Endothelial cell of umbilical vein (primary cell): ENCODE measurements around the gene ZNF687. TPM values are rescaled to one million over a fixed set of nuclear protein-coding genes. Genes with fewer than 3 reads are reported as not detected.

Experiments used
- BruUV-seq: library from RNA; stranded (reverse); fragments of 400-500 nt; replicated peaks from 2 replicates; lab custom pipeline; 2021; lab: Mats Ljungman, UMichigan
- CTCF ChIA-PET: fragments of 300-600, 350-600 bp; sonication (Branson Sonifier 250); formaldehyde crosslinking; loops from one replicate; lab custom pipeline; 2021; ENCODE audit warnings: antibody characterized with exemption, inconsistent platforms; lab: Charles Lee
- POLR2A ChIA-PET: fragments of 300-600, 350-600 bp; sonication (Branson Sonifier 250); formaldehyde crosslinking; loops from one replicate; lab custom pipeline; 2021; ENCODE audit warnings: antibody characterized with exemption, inconsistent platforms; lab: Charles Lee
- DNase-seq: peaks from one replicate; pipeline ENCODE4 v3.0.0-alpha.2; 2011; ENCODE audit warnings: low read depth, low spot score
- FAIRE-seq: peaks from 2 replicates; lab custom pipeline; 2011; peaks lifted over from hg19 to GRCh38; lab: Jason Lieb, UNC
- H2AFZ ChIP-seq: 2 replicates; pipeline ENCODE4 v1.6.0; 2012; ENCODE audit warnings: low read depth, low read length, control low read depth, inconsistent platforms
- H3K27ac ChIP-seq: 2 replicates; pipeline ENCODE4 v1.5.1; 2011; ENCODE audit warnings: low read depth, mild to moderate bottlenecking, control low read depth, low read length, moderate library complexity; ENCODE audit not compliant: insufficient read depth
- H3K27me3 ChIP-seq, 2 experiments: 2 replicates each; pipeline versions ENCODE4 v1.6.0 to v1.6.1; 2011; ENCODE audit warnings: low read length in 2 of 2, mixed read lengths in 1 of 2; ENCODE audit not compliant: control insufficient read depth in 2 of 2, insufficient read depth in 2 of 2
- H3K36me3 ChIP-seq, 2 experiments: 2 replicates in 1 of 2; 3 replicates in 1 of 2; pipeline ENCODE4 v1.5.1; 2011; ENCODE audit warnings: low read length in 2 of 2, mild to moderate bottlenecking in 1 of 2, moderate library complexity in 1 of 2; ENCODE audit not compliant: control insufficient read depth in 2 of 2, insufficient read depth in 2 of 2; ENCODE audit errors: extremely low read depth in 1 of 2
- H3K4me1 ChIP-seq: 3 replicates; pipeline ENCODE4 v1.5.1; 2011; ENCODE audit warnings: mild to moderate bottlenecking, low read length; ENCODE audit not compliant: control insufficient read depth, insufficient read depth; ENCODE audit errors: extremely low read depth
- H3K4me2 ChIP-seq: 2 replicates; pipeline ENCODE4 v1.6.1; 2011; ENCODE audit warnings: low read length, control low read depth, mixed read lengths; ENCODE audit not compliant: insufficient read depth
- H3K4me3 ChIP-seq, 3 experiments: fragments of 200-600 bp in 1 of 3; sonication (generic), shearing (Covaris generic) in 1 of 3; replicated peaks in 1 of 3; 2 replicates each; pipeline ENCODE4 v1.5.1; 2011 to 2016; ENCODE audit warnings: control low read depth in 3 of 3, low read length in 3 of 3, mild to moderate bottlenecking in 2 of 3, inconsistent platforms in 1 of 3, low read depth in 1 of 3, moderate library complexity in 1 of 3; ENCODE audit not compliant: insufficient read depth in 1 of 3
- H3K79me2 ChIP-seq: 2 replicates; pipeline ENCODE4 v1.6.0; 2012; ENCODE audit warnings: low read length, inconsistent platforms; ENCODE audit not compliant: control insufficient read depth, insufficient read depth
- H3K9ac ChIP-seq: replicated peaks from 2 replicates; pipeline ENCODE3; 2011; ENCODE audit warnings: low read length, control low read depth; ENCODE audit not compliant: insufficient read depth; ENCODE audit errors: extremely low read depth
- H3K9me1 ChIP-seq: replicated peaks from 3 replicates; pipeline ENCODE4 v1.6.0; 2011; ENCODE audit warnings: mild to moderate bottlenecking, low read length; ENCODE audit not compliant: control insufficient read depth, insufficient read depth; ENCODE audit errors: extremely low read depth
- H3K9me3 ChIP-seq: replicated peaks from 2 replicates; pipeline ENCODE4 v1.5.1; 2012; ENCODE audit warnings: low read length, inconsistent platforms; ENCODE audit not compliant: control insufficient read depth, insufficient read depth
- H4K20me1 ChIP-seq: replicated peaks from 2 replicates; pipeline ENCODE3; 2011; ENCODE audit warnings: mild to moderate bottlenecking, low read length; ENCODE audit not compliant: control insufficient read depth, insufficient read depth; ENCODE audit errors: extremely low read depth
- EZH2 ChIP-seq: IDR thresholded peaks from 2 replicates; pipeline ENCODE4 v1.6.1; 2012; ENCODE audit warnings: borderline replicate concordance, low read depth, mild to moderate bottlenecking, moderate library complexity, low read length, inconsistent platforms; ENCODE audit not compliant: severe bottlenecking
- FOS ChIP-seq: IDR thresholded peaks from 2 replicates; pipeline ENCODE4 v1.6.1; 2011; ENCODE audit warnings: mild to moderate bottlenecking, low read length, moderate library complexity, borderline replicate concordance; ENCODE audit not compliant: insufficient read depth
- GATA2 ChIP-seq: IDR thresholded peaks from 2 replicates; pipeline ENCODE4 v1.7.0; 2011; ENCODE audit warnings: low read depth, mild to moderate bottlenecking, moderate library complexity, mixed read lengths, low read length; ENCODE audit not compliant: insufficient read length, insufficient read depth
- JUN ChIP-seq: IDR thresholded peaks from 2 replicates; pipeline ENCODE4 v1.6.1; 2011; ENCODE audit warnings: borderline replicate concordance, low read depth; ENCODE audit not compliant: insufficient read length, insufficient read depth
- MYC ChIP-seq: IDR thresholded peaks from one replicate; pipeline ENCODE4 v1.6.1; 2011; ENCODE audit warnings: mild to moderate bottlenecking, low read depth, low read length
- POLR2A ChIP-seq: IDR thresholded peaks from 2 replicates; pipeline ENCODE4 v1.6.1; 2012; ENCODE audit warnings: low read depth, mild to moderate bottlenecking, control low read depth, low read length
- POLR2AphosphoS5 ChIP-seq: IDR thresholded peaks from 2 replicates; pipeline ENCODE4 v1.6.1; 2012; ENCODE audit warnings: low read depth, mild to moderate bottlenecking, control low read depth, low read length, moderate library complexity; ENCODE audit not compliant: insufficient read depth
- dilution Hi-C: fragments of 300-500 bp; cut with MboI; formaldehyde crosslinking; loops from one replicate; pipeline ENCODE4 v1.15.0; 2019; ENCODE audit warnings: low sequenced_read_pairs; ENCODE audit not compliant: extremely low pct_ligation_motif_present
- intact Hi-C: fragments of 100-400 bp; cut with micrococcal nuclease; formaldehyde crosslinking; loops from one replicate; pipeline ENCODE4 v1.10.0; 2022
- polyA plus RNA-seq, 4 experiments: library from polyadenylated mRNA; depleted of rRNA in 3 of 4; stranded (reverse) in 3 of 4; unstranded in 1 of 4; fragments of >200 nt; gene quantifications; 2 replicates each; pipeline versions ENCODE4 v1.2.1 to v1.2.3, GENCODE V29; 2011 to 2012; ENCODE audit warnings: missing spikeins in 1 of 4
- total RNA-seq: library from RNA; stranded (reverse); gene quantifications from 2 replicates; pipeline ENCODE4 v1.2.3, GENCODE V29; 2021
- TF ChIP-seq, protein P1 (sequence below): IDR thresholded peaks from 2 replicates; pipeline ENCODE4 v1.6.1; 2011; ENCODE audit not compliant: insufficient read depth, insufficient read length
- TF ChIP-seq, protein P2 (sequence below), 2 donors: IDR thresholded peaks; 1 replicate in 1 of 2; 2 replicates in 1 of 2; pipeline ENCODE4 v1.5.1; 2011; ENCODE audit warnings: low read length in 2 of 2, mild to moderate bottlenecking in 2 of 2, moderate library complexity in 2 of 2, control low read depth in 1 of 2, inconsistent platforms in 1 of 2, low read depth in 1 of 2; ENCODE audit not compliant: insufficient read depth in 1 of 2; ENCODE audit errors: extremely low read depth in 1 of 2

ZNF687 gene
- total and polyA plus RNA-seq, 2 donors (not counting 3 experiments of a cell fraction or from before 2014, with no cell fraction given): 17.9 to 20.1 TPM

DNA sequence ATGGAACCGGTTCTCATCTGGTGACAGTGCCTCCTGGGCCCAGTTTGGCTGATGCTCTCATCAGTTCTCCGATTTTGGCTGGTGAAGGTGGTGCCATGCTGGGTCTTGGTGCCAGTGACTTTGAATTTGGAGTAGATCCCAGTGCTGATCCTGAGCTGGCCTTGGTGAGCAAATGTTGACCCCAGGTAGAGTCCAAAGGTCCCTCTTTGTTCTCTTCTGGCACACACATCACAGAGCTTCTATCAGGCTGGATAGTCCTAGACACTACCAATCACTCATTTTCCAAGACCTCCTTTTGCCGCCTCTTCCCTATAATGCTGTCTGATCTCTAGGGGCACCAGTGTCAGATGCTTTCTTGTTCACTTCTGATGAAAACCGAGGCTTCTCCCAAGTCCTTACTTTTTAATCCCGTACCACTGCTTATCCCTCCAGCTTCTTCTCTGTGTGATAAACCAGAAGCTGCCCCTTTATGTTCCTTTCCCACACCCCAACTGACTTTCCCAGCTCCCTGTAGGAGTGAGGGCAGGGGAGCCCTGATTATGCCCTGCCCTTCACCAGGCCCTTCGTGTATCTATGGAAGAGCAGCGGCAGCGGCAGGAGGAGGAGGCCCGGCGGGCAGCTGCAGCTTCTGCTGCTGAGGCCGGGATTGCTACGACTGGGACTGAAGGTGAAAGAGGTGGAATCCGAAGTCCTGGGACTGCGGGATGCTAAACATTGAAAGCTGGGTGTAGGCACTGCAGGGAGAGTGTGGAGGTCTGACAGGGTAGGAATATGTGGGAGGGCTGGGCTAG is 16.5 kb upstream of the ZNF687 start:
- H4K20me1 ChIP-seq: no peaks in the 10 kb centered on the region
- intact Hi-C loops: no loop called here
- no peaks in the 10 kb centered on the region for H3K79me2 ChIP-seq
- DNase-seq: no peak
- CTCF ChIA-PET: interaction anchor here (1.2 kb wide), 1 partner anchor 14 kb away, joined by 5 read pairs; no protein-coding TSS in a partner anchor
- H3K4me1 ChIP-seq: no peaks in the 10 kb centered on the region
- H3K27me3 ChIP-seq: no peaks in the 10 kb centered on the region
- no peak overlapping the region for H3K27ac ChIP-seq
- dilution Hi-C loops: no loop called here
- H3K4me2 ChIP-seq: no peak overlapping the region
- no peaks in the 10 kb centered on the region for H3K9me1 ChIP-seq
- POLR2A ChIA-PET: interaction anchor here (0.6 kb wide), 1 partner anchor 19 kb away, joined by 3 read pairs; no protein-coding TSS in a partner anchor
- no peak overlapping the region for H2AFZ ChIP-seq
- no peak overlapping the region for H3K9ac ChIP-seq
- no peak overlapping the region for H3K4me3 ChIP-seq
- peaks cover 12 to 40% of the 10 kb centered on the region in 2 experiments for H3K36me3 ChIP-seq
- TSS peak; percentile 11 for BruUV-seq
- TF ChIP-seq MYC: no peak
- no peak for TF ChIP-seq EZH2
- no peak for TF ChIP-seq GATA2
- FAIRE-seq: no peak
- no peaks in the 10 kb centered on the region for H3K9me3 ChIP-seq

- H3K4me1 ChIP-seq: no peaks in the 10 kb centered on the region
- H3K4me3 ChIP-seq: no peak overlapping the region
- BruUV-seq: no TSS peak
- H3K4me2 ChIP-seq: no peak overlapping the region
- no peaks in the 10 kb centered on the region for H4K20me1 ChIP-seq
- ChIA-PET POLR2A (no interaction called here), CTCF (interaction anchor here (1.2 kb wide), 1 partner anchor 15 kb away, joined by 5 read pairs; no protein-coding TSS in a partner anchor)
- dilution Hi-C loops: no loop called here
- DNase-seq: no peak
- TF ChIP-seq, protein P1, sequence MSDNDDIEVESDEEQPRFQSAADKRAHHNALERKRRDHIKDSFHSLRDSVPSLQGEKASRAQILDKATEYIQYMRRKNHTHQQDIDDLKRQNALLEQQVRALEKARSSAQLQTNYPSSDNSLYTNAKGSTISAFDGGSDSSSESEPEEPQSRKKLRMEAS: no peak
- TF ChIP-seq POLR2A (no peak), FOS (no peak), MYC (no peak), GATA2 (no peak), JUN (no peak), EZH2 (no peak), POLR2AphosphoS5 (no peak)
- TF ChIP-seq, protein P2, sequence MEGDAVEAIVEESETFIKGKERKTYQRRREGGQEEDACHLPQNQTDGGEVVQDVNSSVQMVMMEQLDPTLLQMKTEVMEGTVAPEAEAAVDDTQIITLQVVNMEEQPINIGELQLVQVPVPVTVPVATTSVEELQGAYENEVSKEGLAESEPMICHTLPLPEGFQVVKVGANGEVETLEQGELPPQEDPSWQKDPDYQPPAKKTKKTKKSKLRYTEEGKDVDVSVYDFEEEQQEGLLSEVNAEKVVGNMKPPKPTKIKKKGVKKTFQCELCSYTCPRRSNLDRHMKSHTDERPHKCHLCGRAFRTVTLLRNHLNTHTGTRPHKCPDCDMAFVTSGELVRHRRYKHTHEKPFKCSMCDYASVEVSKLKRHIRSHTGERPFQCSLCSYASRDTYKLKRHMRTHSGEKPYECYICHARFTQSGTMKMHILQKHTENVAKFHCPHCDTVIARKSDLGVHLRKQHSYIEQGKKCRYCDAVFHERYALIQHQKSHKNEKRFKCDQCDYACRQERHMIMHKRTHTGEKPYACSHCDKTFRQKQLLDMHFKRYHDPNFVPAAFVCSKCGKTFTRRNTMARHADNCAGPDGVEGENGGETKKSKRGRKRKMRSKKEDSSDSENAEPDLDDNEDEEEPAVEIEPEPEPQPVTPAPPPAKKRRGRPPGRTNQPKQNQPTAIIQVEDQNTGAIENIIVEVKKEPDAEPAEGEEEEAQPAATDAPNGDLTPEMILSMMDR (IDR thresholded peaks at IDR 0.05; ENCODE audit: extremely low read depth in 1 of 2, insufficient read depth in 1 of 2, low read depth in 1 of 2, low read length in 2 of 2): no peak
- H3K9ac ChIP-seq: no peak overlapping the region
- no peaks in the 10 kb centered on the region for H3K79me2 ChIP-seq
- H3K36me3 ChIP-seq: peaks cover 12 to 40% of the 10 kb centered on the region in 2 experiments
- no peaks in the 10 kb centered on the region for H3K9me1 ChIP-seq
- H3K27me3 ChIP-seq: no peaks in the 10 kb centered on the region
- H3K9me3 ChIP-seq: no peaks in the 10 kb centered on the region
- no peak overlapping the region for H2AFZ ChIP-seq
- intact Hi-C loops: no loop called here
- FAIRE-seq: no peak
- H3K27ac ChIP-seq: no peak overlapping the region
These were observed 15.8 kb upstream of the ZNF687 start for GRCh38 chr1:151266315-151266714.
